Panc1 (cell line): ENCODE data around the gene DENND6B.

ENCODE experiments used
- POLR2AphosphoS5 ChIP-seq: IDR thresholded peaks from 2 replicates; pipeline ENCODE4 v1.6.1; 2012; ENCODE audit warnings: mild to moderate bottlenecking, low read depth, low read length, moderate library complexity
- SIN3A ChIP-seq: IDR thresholded peaks from 2 replicates; pipeline ENCODE4 v1.6.1; 2012; ENCODE audit warnings: low read depth, mild to moderate bottlenecking, low read length, moderate library complexity, borderline replicate concordance; ENCODE audit not compliant: insufficient read depth
- TF ChIP-seq, protein P1 (sequence below): fragments of 450-650 bp; IDR thresholded peaks from 2 replicates; pipeline ENCODE4 v1.5.1; 2017; ENCODE audit warnings: mild to moderate bottlenecking

- TF ChIP-seq, protein P1, sequence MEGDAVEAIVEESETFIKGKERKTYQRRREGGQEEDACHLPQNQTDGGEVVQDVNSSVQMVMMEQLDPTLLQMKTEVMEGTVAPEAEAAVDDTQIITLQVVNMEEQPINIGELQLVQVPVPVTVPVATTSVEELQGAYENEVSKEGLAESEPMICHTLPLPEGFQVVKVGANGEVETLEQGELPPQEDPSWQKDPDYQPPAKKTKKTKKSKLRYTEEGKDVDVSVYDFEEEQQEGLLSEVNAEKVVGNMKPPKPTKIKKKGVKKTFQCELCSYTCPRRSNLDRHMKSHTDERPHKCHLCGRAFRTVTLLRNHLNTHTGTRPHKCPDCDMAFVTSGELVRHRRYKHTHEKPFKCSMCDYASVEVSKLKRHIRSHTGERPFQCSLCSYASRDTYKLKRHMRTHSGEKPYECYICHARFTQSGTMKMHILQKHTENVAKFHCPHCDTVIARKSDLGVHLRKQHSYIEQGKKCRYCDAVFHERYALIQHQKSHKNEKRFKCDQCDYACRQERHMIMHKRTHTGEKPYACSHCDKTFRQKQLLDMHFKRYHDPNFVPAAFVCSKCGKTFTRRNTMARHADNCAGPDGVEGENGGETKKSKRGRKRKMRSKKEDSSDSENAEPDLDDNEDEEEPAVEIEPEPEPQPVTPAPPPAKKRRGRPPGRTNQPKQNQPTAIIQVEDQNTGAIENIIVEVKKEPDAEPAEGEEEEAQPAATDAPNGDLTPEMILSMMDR = no peak
- TF ChIP-seq SIN3A = no peak
- no peak for TF ChIP-seq POLR2AphosphoS5
Measured at GRCh38 chr22:50317178-50317577, 9.6 kb downstream of the DENND6B start.
